HG03139 (cell line): ENCODE data around the gene SNAP23.

Experiments used
- ATAC-seq: cut with Tn5 transposase; IDR thresholded peaks from one replicate; pipeline ENCODE4 v1.9.1; 2021; ENCODE audit not compliant: unreplicated experiment

The SNAP23 gene

DNA sequence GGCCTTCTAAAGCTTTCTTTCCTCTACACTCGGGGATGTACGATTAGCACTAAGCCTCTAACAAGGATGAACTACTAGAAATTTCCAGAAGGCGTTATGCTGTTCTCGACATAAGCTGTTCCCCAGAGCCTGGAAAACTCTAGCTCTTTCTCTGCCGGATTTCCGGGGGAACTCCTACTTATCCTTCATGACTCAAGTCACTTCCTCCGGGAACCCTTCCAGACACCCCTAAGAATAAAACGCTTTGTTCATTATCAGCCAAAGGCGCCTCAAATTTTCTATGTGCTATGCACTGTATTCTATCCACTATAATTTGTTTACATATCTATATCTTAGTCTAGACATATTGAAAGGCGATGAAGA, 455 bp upstream of the SNAP23 start:
- no peak for ATAC-seq

GRCh38 chr15:42498212-42499068, 3.0 kb downstream of the SNAP23 start:
- no peak for ATAC-seq

- ATAC-seq: no peak
These were observed 4.6 kb downstream of the SNAP23 start for GRCh38 chr15:42499858-42500609.

- no peak for ATAC-seq
These were observed 7.0 kb downstream of the SNAP23 start for GRCh38 chr15:42502477-42502876.

GRCh38 chr15:42503825-42504224, 8.4 kb downstream of the SNAP23 start:
- ATAC-seq: no peak

DNA sequence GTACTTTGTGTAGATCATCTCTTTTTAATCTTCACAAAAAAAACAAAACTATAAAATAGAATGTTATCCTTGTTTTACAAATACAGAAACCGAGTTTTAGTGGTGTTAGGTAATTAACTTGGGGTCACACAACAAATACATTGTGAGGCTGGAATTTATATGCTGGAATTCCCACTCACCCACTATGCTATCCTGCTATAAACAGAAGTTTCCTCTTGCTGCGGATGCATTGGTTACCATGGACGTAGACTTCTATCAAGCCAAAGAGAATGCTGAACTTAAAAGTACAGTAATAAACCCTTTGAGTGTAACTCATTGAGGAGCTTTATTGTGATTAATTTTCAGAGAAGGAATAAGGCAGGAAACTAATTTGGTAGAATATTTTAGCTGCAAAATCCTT, 9.2 kb downstream of the SNAP23 start:
- no peak for ATAC-seq

- ATAC-seq: no peak
These were observed 12.1 kb downstream of the SNAP23 start for GRCh38 chr15:42507514-42507913.

GRCh38 chr15:42508263-42508690, 12.8 kb downstream of the SNAP23 start:
- ATAC-seq: no peak

DNA sequence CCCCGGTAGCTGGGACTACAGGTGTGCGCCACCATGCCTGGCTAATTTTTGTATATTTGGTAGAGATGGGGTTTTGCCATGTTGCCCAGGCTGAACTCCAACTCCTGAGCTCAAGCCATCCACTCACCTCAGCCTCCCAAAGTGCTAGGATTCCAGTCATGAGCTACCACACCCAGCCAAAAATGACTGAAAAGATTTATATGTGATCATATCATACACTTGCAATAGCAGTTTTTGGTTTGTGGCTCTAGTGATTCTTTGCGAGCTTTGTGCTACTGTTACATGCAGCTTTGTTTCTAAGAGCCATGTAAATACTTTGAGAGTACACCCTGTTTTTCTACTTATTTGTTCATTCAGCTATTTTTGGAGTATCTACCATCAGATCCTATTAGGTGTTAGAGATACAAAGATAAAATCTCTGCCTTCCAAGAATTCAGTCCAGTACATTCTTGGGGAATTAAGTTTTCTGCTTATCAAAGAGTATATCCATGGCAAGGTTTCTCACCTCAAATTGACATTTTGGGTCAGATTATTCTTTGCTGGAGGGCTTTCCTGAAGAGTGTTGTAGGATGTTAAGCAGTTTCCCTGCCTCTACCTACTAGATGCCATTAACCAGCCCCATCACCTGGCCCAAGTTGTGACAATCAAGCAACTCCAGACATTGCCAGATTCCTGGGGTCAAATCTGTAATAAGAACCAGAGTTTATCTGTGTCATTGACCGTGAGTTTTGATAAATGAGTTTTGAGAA, 15.0 kb downstream of the SNAP23 start:
- no peak for ATAC-seq

- no peak for ATAC-seq
These were observed 15.6 kb downstream of the SNAP23 start for GRCh38 chr15:42511007-42511391.

DNA sequence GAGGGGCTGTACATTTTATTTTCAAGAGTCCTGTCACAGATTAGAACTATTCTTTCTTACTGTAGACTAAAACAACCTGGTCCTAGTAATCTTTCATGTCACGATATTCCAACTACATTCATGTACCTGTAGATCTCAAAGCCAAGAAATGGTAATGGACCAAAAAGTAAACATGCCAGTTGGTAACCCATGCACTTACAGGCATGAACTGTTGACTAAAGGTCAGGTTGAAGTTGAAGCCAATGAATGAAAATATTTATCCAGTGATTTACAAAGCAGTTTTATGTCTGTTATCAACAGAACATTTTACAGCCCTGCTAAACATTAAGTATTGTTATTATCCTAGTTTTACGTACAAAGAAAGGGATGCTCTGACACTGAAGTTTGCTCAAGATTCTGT, 27.9 kb downstream of the SNAP23 start:
- ATAC-seq: no peak

DNA sequence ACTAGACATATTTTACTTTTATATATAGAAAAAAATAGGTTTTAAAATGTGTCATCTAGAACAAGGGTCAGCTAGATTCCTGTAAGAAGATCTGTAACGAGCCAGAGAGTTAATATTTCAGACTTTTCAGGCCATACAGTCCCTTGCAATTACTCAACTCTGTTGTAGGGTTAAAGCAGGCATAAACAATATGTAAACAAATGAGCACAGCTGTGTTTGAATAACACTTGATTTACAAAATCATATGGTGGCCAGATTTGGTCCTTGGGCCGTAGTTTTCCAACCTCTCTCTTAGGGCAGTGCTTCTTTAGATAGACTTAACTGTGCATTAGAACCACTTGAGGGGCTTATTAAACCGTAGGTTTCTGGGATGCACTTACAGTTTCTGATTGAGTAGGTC, 33.5 kb downstream of the SNAP23 start:
- ATAC-seq: no peak

GRCh38 chr15:42533246-42533645, 37.8 kb downstream of the SNAP23 start:
- ATAC-seq: no peak

GRCh38 chr15:42544853-42545629, 49.6 kb downstream of the SNAP23 start:
- ATAC-seq: no peak

GRCh38 chr15:42547918-42548248, 52.4 kb downstream of the SNAP23 start:
- no peak for ATAC-seq

DNA sequence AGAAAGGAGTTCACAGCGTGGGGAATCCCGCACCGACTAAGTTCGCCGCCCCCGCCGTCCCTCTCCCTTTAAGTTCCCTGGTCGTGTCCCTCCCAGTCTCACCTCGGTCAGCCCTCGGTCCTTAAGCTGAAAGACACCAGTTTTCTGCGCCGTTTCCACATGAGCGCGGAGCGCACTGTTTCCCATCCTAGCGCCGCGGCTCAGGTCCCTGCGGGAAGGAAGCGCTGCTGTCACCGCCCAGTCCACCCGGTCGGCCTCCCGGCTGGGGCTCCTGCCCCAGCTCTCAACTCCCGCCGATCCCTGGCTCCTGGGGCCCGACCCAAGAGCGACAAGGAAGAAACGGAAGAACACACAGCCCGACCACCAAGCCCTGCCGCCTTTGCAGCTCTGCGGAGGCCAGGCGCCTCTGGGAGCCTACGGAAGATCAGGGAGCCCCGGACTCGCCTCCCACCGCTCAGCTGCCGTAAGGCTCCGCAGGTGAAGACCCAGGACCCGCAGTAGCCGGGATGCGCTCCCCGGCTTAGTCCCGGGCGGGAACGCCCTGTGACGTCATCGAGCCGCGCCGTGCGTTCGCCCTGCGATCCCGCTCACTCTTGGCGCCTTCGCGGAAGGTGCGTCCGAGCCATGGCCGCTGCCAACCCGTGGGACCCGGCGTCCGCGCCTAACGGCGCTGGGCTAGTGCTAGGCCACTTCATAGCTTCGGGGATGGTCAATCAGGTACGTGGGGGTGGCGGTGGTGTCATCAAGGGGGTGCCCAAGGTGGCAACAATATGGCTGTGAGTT, 53.0 kb downstream of the SNAP23 start, which contains the start of the genes HAUS2 and LRRC57:
TSS of gene HAUS2 (plus strand) at position 590 of the 783 bp plus-strand sequence. CDS start at position 625, 35 bp downstream.
TSS of gene LRRC57 (minus strand) at position 545 of the 783 bp plus-strand sequence. CDS start at position 186, 359 bp downstream.
- ATAC-seq: peak; percentile 71

DNA sequence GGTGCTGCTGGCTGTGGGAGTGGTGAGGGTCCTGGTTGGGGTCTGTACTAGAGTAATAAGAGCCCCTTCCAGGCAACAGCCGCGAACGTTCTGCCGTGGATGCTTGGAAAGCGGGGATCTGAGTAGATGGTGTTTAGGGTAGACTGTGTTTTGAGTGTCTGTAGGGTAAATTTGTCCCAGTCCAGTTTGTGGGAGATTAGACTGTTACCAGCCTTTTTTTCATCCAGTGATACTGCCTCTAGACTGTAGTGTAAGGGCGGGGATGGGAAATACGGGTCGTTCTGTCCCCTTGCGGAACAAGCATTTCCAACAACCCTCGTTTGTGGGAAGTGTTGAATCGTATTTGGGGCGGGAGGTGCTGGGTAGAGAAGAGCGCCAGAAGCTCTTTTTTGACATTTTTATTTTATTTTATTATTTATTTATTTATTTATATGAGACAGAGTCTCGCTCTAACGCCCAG, 53.6 kb downstream of the SNAP23 start:
- ATAC-seq: no peak

- ATAC-seq: no peak
These were observed 54.4 kb downstream of the SNAP23 start for GRCh38 chr15:42549741-42550392.

DNA sequence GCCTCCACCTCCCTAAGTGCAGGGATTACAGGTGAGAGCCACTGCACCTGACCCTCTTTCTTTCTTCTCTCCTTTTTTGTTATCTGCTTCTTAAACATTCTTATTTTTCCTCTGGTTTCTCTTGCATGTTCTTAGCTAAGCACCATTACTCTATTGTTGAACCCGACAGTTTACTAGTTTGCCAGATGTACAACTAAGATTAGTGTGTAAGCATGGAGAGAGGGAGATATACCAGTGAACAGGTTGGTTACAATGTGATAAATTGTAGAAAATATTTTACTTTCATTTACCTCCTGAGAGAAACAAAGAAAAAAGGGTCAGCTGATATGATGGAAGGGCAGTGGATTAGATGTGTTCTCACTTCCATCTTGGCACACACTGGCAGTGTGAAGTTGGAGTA, 58.1 kb downstream of the SNAP23 start:
- ATAC-seq: no peak
